Activated naive CD4-positive, alpha-beta T cell treated with anti-CD3 and anti-CD28 coated beads, Interleukin-2, amount 10 ng/mL, durations not matched to agents 7 days and 5 days (primary cell): ENCODE results near the gene GRIA1.

Experiments
- CTCF ChIA-PET: fragments of 350-600 bp; sonication (Branson Sonifier 250); formaldehyde crosslinking; loops from one replicate; lab custom pipeline; 2021; ENCODE audit warnings: antibody characterized with exemption; lab: Charles Lee
- DNase-seq: peaks from one replicate; pipeline ENCODE4 v3.0.0-alpha.2; 2020
- H3K27ac Mint-ChIP-seq: one replicate; pipeline ENCODE4 v1.8.0; 2021; ENCODE audit warnings: mild to moderate bottlenecking, moderate library complexity, mixed read lengths
- H3K27me3 Mint-ChIP-seq: one replicate; pipeline ENCODE4 v1.8.0; 2021; ENCODE audit warnings: mild to moderate bottlenecking, mixed read lengths
- H3K36me3 Mint-ChIP-seq: one replicate; pipeline ENCODE4 v1.8.0; 2021; ENCODE audit warnings: mixed read lengths
- H3K4me1 Mint-ChIP-seq: one replicate; pipeline ENCODE4 v1.8.0; 2021; ENCODE audit warnings: mixed read lengths
- H3K4me3 Mint-ChIP-seq: one replicate; pipeline ENCODE4 v1.8.0; 2021; ENCODE audit warnings: mild to moderate bottlenecking, moderate library complexity, mixed read lengths
- H3K9me3 Mint-ChIP-seq: one replicate; pipeline ENCODE4 v1.8.0; 2021; ENCODE audit warnings: mixed read lengths

Gene GRIA1

DNA sequence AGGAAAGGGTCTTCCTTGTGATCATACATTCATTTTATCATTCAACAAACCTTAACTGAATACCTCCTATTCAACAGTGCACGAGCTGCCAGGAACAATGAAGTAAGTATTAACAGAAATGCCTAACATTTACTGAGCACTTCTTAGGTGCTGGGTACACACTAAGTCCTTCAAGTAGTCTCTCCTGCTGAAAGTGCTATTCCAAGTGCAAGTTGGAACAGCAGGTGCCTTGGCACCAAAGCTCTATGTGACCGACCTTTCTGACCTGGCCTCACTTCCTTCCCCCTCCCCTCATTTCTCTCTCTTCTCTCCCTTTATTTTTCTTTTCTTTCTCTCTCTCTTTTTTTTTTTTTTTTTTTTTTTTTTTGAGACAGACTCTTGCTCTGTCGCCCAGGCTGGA lies 94.5 kb downstream of the GRIA1 start:
- Mint-ChIP-seq H3K36me3 (no peaks in the 10 kb centered on the region), H3K9me3 (no peaks in the 10 kb centered on the region), H3K27me3 (no peaks in the 10 kb centered on the region), H3K4me1 (no peaks in the 10 kb centered on the region), H3K27ac (no peak overlapping the region), H3K4me3 (no peak overlapping the region)
- CTCF ChIA-PET = no interaction called here
- DNase-seq = no peak

DNA sequence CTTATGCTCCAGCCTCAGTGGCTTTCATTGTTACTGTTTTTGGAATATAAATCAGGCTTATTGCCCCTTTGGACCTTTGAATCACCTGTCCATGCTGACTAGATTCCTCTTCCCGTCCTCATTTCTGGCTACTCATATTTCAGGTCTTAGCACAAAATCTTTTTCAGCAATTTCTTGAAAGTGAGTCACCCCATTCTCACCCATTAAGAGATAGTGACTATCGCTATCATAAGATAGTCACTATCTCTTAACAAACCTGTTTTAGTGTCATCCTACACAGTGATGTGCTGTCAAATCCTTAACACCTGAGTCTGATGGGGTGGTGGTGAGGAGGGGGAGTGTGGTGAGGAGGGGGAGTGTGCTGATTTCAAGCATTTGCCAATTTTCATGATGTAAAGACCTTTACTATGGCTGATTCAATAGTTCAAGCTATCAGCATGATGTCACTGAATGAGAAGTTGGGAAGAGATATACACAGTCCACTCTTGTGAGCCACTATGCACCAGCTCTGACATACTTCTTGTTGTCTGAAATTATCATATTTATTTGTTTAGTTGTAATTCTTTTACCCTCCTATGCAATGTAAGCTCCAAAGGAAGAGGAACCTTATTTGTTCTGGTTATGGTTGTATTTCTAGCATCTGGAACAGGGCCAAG lies 95.3 kb downstream of the GRIA1 start:
- CTCF ChIA-PET = no interaction called here
- Mint-ChIP-seq H3K36me3 (no peaks in the 10 kb centered on the region), H3K9me3 (no peaks in the 10 kb centered on the region)

GRCh38 chr5:153592081-153592480 lies 101.6 kb downstream of the GRIA1 start:
- CTCF ChIA-PET = interaction anchor here (0.7 kb wide), 1 partner anchor 157 kb away, joined by 3 read pairs; no protein-coding TSS in a partner anchor
- DNase-seq = no peak
- H3K27me3 Mint-ChIP-seq = no peaks in the 10 kb centered on the region
- H3K27ac Mint-ChIP-seq = no peak overlapping the region
- H3K9me3 Mint-ChIP-seq = no peaks in the 10 kb centered on the region
- no peaks in the 10 kb centered on the region for H3K36me3 Mint-ChIP-seq
- H3K4me1 Mint-ChIP-seq = peaks cover 2% of the 10 kb centered on the region
- H3K4me3 Mint-ChIP-seq = no peak overlapping the region

More for the DNA sequence above, 95.3 kb downstream of the GRIA1 start:
- no peak overlapping the region for H3K4me3 Mint-ChIP-seq
- no peak for DNase-seq
- H3K4me1 Mint-ChIP-seq = no peaks in the 10 kb centered on the region
- H3K27ac Mint-ChIP-seq = no peak overlapping the region
- H3K27me3 Mint-ChIP-seq = no peaks in the 10 kb centered on the region

DNA sequence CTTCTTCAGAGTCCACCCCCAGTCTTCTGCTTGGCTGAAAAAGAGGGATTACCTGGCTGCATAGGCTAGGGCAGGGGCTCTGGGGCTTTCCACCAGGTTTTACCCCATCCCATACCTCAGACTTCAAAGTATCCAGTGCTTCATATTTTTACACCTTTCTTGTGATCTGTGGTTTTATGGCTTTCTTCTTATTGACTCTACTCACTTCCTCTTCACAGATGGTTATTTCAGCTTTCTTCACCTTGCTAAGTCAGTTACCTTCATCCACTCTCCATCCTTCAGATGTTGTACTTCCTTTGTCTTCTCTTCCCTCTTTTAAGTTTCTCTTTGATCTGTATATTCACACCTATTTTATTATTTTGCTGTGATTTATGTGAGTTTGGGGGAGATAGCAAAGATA lies 104.3 kb downstream of the GRIA1 start:
- H3K36me3 Mint-ChIP-seq = no peaks in the 10 kb centered on the region
- CTCF ChIA-PET = no interaction called here
- peaks cover 2% of the 10 kb centered on the region for H3K9me3 Mint-ChIP-seq
- no peaks in the 10 kb centered on the region for H3K27me3 Mint-ChIP-seq
- H3K4me1 Mint-ChIP-seq = peaks cover 5% of the 10 kb centered on the region
- no peak overlapping the region for H3K4me3 Mint-ChIP-seq
- no peak overlapping the region for H3K27ac Mint-ChIP-seq
- DNase-seq = no peak

GRCh38 chr5:153598099-153598498 lies 107.6 kb downstream of the GRIA1 start:
- Mint-ChIP-seq H3K36me3 (no peaks in the 10 kb centered on the region), H3K4me3 (no peak overlapping the region), H3K4me1 (peaks cover 11% of the 10 kb centered on the region), H3K27me3 (no peaks in the 10 kb centered on the region), H3K9me3 (peaks cover 2% of the 10 kb centered on the region), H3K27ac (peak overlapping the region; percentile 8)
- CTCF ChIA-PET = no interaction called here
- DNase-seq = no peak

DNA sequence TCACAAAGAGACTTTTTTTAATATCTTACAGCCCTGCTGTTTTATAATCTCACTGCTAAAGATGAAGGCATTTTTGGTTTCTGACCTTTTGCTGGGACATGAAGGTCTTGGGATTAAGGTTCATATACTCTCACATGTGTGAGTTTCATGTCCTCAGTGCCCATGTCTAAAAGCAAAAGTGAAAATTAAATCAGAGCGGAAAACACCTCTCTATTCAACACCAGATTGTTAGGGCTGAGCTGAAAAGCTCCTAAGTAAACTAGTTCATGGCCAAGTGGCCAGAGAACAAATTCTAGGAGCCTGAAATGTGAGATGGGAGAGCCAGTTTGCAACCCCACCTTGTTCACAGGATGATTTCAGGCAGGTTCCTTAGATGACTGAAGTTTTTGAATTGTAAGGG lies 110.9 kb downstream of the GRIA1 start:
- Mint-ChIP-seq H3K27me3 (no peaks in the 10 kb centered on the region), H3K4me3 (no peak overlapping the region), H3K36me3 (no peaks in the 10 kb centered on the region), H3K4me1 (peaks cover 9% of the 10 kb centered on the region), H3K9me3 (peaks cover 2% of the 10 kb centered on the region), H3K27ac (peak overlapping the region; percentile 15)
- CTCF ChIA-PET = interaction anchor here (0.6 kb wide), 1 partner anchor 534 kb away, joined by 3 read pairs; no protein-coding TSS in a partner anchor
- no peak for DNase-seq

DNA sequence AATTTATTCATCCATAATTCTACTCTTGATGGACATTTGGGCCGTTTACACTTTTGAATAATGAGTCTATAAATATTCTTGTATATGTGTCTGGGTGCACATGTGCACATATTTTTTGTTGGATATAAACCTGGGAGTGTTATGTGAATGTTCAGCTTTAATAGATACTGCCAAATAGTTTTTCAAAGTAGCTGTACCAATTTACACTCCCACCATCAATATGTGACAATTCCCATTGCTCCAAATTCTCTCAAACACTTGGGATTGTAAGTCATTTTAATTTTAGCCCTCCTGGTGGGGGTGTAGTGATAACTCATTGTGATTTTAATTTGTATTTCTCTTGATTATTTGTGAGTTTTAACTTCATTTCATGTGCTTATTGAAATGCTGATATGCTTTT lies 114.9 kb downstream of the GRIA1 start:
- H3K9me3 Mint-ChIP-seq = no peaks in the 10 kb centered on the region

DNA sequence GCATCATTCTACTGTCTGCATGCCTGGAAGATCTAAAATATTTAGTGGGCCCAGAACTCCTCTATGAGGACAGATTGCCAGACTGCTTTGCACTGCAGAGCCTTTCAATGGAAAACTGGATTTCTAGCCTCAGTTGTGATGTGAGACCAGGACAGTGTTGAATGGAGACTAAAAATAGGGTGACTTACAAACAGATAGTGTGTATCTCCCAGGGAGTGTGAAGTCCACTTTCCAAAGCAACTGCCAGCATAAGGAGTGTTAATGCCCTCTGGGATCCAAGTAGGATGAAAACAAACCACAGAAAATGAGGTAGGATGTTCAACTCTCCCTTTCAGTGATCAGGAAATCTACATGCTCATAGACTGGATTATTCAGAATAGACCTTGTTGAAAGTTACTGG lies 119.5 kb downstream of the GRIA1 start:
- Mint-ChIP-seq H3K4me1 (no peaks in the 10 kb centered on the region), H3K9me3 (no peaks in the 10 kb centered on the region), H3K27me3 (no peaks in the 10 kb centered on the region), H3K36me3 (no peaks in the 10 kb centered on the region), H3K4me3 (no peak overlapping the region), H3K27ac (no peak overlapping the region)
- no peak for DNase-seq
- CTCF ChIA-PET = no interaction called here

More for the DNA sequence above, 114.9 kb downstream of the GRIA1 start:
- Mint-ChIP-seq H3K4me1 (peaks cover 6% of the 10 kb centered on the region), H3K27me3 (no peaks in the 10 kb centered on the region), H3K4me3 (no peak overlapping the region), H3K27ac (no peak overlapping the region), H3K36me3 (no peaks in the 10 kb centered on the region)
- no peak for DNase-seq
- CTCF ChIA-PET = no interaction called here

- Mint-ChIP-seq H3K27me3 (no peaks in the 10 kb centered on the region), H3K27ac (no peak overlapping the region), H3K36me3 (no peaks in the 10 kb centered on the region), H3K4me1 (no peaks in the 10 kb centered on the region), H3K9me3 (no peaks in the 10 kb centered on the region), H3K4me3 (no peak overlapping the region)
- DNase-seq = no peak
- CTCF ChIA-PET = no interaction called here
Observed at GRCh38 chr5:153610811-153611210, 120.3 kb downstream of the GRIA1 start.

DNA sequence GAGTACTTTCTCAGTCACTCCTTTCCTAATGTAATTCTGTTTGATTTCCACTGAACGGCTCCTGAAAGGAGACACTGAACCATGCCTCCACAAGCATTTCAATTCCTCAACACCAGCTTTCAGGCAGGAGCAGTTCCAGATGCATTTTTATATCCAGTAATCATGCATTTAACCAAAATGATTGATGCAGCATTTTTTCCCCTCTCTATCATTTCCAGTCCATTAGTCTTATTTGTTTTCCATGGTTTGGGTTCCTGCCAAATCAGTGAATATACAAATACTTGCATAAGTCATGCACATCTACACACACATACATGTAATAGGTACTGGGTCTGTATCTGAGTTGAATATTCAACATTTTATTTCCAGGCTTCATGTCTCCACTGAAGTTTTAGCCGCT lies 122.7 kb downstream of the GRIA1 start:
- Mint-ChIP-seq H3K27ac (no peak overlapping the region), H3K27me3 (no peaks in the 10 kb centered on the region), H3K4me3 (no peak overlapping the region), H3K4me1 (no peaks in the 10 kb centered on the region), H3K9me3 (no peaks in the 10 kb centered on the region), H3K36me3 (no peaks in the 10 kb centered on the region)
- no peak for DNase-seq
- CTCF ChIA-PET = interaction anchor here (0.6 kb wide), 1 partner anchor 438 kb away, joined by 3 read pairs; no protein-coding TSS in a partner anchor

- no peaks in the 10 kb centered on the region for H3K9me3 Mint-ChIP-seq
- H3K36me3 Mint-ChIP-seq = no peaks in the 10 kb centered on the region
- no peak overlapping the region for H3K27ac Mint-ChIP-seq
- H3K4me3 Mint-ChIP-seq = no peak overlapping the region
- CTCF ChIA-PET = interaction anchor here (0.6 kb wide), 1 partner anchor 439 kb away, joined by 3 read pairs; no protein-coding TSS in a partner anchor
- H3K4me1 Mint-ChIP-seq = no peaks in the 10 kb centered on the region
- H3K27me3 Mint-ChIP-seq = no peaks in the 10 kb centered on the region
- no peak for DNase-seq
Observed at GRCh38 chr5:153613672-153614071, 123.2 kb downstream of the GRIA1 start.

DNA sequence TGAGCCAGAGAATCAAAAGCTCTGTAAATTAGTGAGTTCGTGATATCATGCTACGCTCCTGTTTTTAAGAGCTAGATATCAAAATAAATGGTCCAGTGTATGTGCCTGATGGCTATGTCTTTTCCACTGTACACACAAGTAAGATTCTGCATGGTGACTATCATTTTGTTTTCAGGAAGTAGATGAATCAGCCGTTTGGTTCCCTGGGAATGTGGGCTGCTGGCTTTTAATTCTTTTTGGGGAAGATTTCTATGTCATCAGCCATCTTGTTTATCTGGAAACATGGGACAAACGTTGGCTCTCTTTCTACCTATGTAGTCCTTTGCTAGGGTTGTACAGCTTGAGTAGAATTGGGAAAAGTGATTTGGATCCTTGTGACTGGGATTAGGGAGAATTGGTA lies 126.7 kb downstream of the GRIA1 start:
- H3K36me3 Mint-ChIP-seq = no peaks in the 10 kb centered on the region
- H3K4me3 Mint-ChIP-seq = no peak overlapping the region
- CTCF ChIA-PET = no interaction called here
- H3K9me3 Mint-ChIP-seq = no peaks in the 10 kb centered on the region
- H3K4me1 Mint-ChIP-seq = no peaks in the 10 kb centered on the region
- no peaks in the 10 kb centered on the region for H3K27me3 Mint-ChIP-seq
- no peak overlapping the region for H3K27ac Mint-ChIP-seq
- DNase-seq = no peak

- Mint-ChIP-seq H3K4me1 (no peaks in the 10 kb centered on the region), H3K27me3 (no peaks in the 10 kb centered on the region), H3K27ac (no peak overlapping the region), H3K9me3 (no peaks in the 10 kb centered on the region), H3K4me3 (no peak overlapping the region), H3K36me3 (no peaks in the 10 kb centered on the region)
- DNase-seq = no peak
- CTCF ChIA-PET = no interaction called here
Observed at GRCh38 chr5:153618307-153618706, 127.8 kb downstream of the GRIA1 start.

GRCh38 chr5:153618867-153619266 lies 128.4 kb downstream of the GRIA1 start:
- Mint-ChIP-seq H3K4me1 (no peaks in the 10 kb centered on the region), H3K4me3 (no peak overlapping the region), H3K27me3 (no peaks in the 10 kb centered on the region), H3K9me3 (no peaks in the 10 kb centered on the region), H3K27ac (no peak overlapping the region), H3K36me3 (no peaks in the 10 kb centered on the region)
- no peak for DNase-seq
- CTCF ChIA-PET = no interaction called here

GRCh38 chr5:153619771-153620170 lies 129.3 kb downstream of the GRIA1 start:
- no peaks in the 10 kb centered on the region for H3K36me3 Mint-ChIP-seq
- H3K4me3 Mint-ChIP-seq = no peak overlapping the region
- no peak for DNase-seq
- H3K27ac Mint-ChIP-seq = no peak overlapping the region
- H3K9me3 Mint-ChIP-seq = no peaks in the 10 kb centered on the region
- no peaks in the 10 kb centered on the region for H3K27me3 Mint-ChIP-seq
- CTCF ChIA-PET = no interaction called here
- H3K4me1 Mint-ChIP-seq = no peaks in the 10 kb centered on the region
